GM23248 (cell line): ENCODE measurements around the gene EDA. TPM values are rescaled to one million over a fixed set of nuclear protein-coding genes. Genes with fewer than 3 reads are reported as not detected.

Experiments
- DNase-seq: peaks from one replicate; pipeline ENCODE4 v3.0.0-alpha.2; 2015
- H2AFZ ChIP-seq: fragments of 200-600 bp; sonication (generic); 2 replicates; pipeline ENCODE4 v1.6.1; 2016; ENCODE audit warnings: antibody characterized with exemption
- H3F3A ChIP-seq: fragments of 200-600 bp; sonication (generic); 2 replicates; pipeline ENCODE4 v1.6.1; 2016; ENCODE audit warnings: mild to moderate bottlenecking, antibody characterized with exemption, mixed run types; ENCODE audit not compliant: insufficient read depth
- H3K27ac ChIP-seq: fragments of 200-600 bp; sonication (generic); 2 replicates; pipeline ENCODE4 v1.5.1; 2016; ENCODE audit warnings: mild to moderate bottlenecking
- H3K27me3 ChIP-seq: fragments of 200-600 bp; sonication (generic); replicated peaks from 2 replicates; pipeline ENCODE4 v1.6.1; 2016; ENCODE audit warnings: mild to moderate bottlenecking; ENCODE audit not compliant: insufficient read depth
- H3K36me3 ChIP-seq: fragments of 200-600 bp; sonication (generic); 2 replicates; pipeline ENCODE4 v1.6.1; 2016; ENCODE audit warnings: low read depth, mild to moderate bottlenecking
- H3K4me1 ChIP-seq: fragments of 200-600 bp; sonication (generic); 2 replicates; pipeline ENCODE4 v1.6.1; 2016; ENCODE audit warnings: mild to moderate bottlenecking; ENCODE audit not compliant: insufficient read depth
- H3K4me2 ChIP-seq: fragments of 200-600 bp; sonication (generic); one replicate; pipeline ENCODE4 v1.6.1; 2016; ENCODE audit warnings: mild to moderate bottlenecking; ENCODE audit not compliant: unreplicated experiment
- H3K4me3 ChIP-seq: fragments of 200-600 bp; sonication (generic); 2 replicates; pipeline ENCODE4 v1.5.1; 2016; ENCODE audit warnings: mild to moderate bottlenecking
- H3K79me2 ChIP-seq: fragments of 200-600 bp; sonication (generic); 2 replicates; pipeline ENCODE4 v1.6.1; 2016; ENCODE audit warnings: mild to moderate bottlenecking; ENCODE audit not compliant: insufficient read depth
- H3K9ac ChIP-seq: fragments of 200-600 bp; sonication (generic); 2 replicates; pipeline ENCODE4 v1.6.1; 2016; ENCODE audit warnings: mild to moderate bottlenecking
- H3K9me2 ChIP-seq: fragments of 200-600 bp; sonication (generic); 2 replicates; pipeline ENCODE4 v1.6.1; 2016; ENCODE audit warnings: mixed run types, mild to moderate bottlenecking, moderate library complexity; ENCODE audit not compliant: insufficient read depth
- H3K9me3 ChIP-seq: fragments of 200-600 bp; sonication (generic); one replicate; pipeline ENCODE4 v1.6.1; 2017; ENCODE audit warnings: low read depth
- H4K20me1 ChIP-seq: fragments of 200-600 bp; sonication (generic); 2 replicates; pipeline ENCODE4 v1.6.0; 2016; ENCODE audit not compliant: insufficient read depth
- EZH2 ChIP-seq: fragments of 200-600 bp; sonication (generic); IDR thresholded peaks from 2 replicates; pipeline ENCODE4 v1.6.1; 2018; ENCODE audit warnings: antibody characterized with exemption, mild to moderate bottlenecking; ENCODE audit not compliant: insufficient read depth, poor library complexity, severe bottlenecking
- EZH2phosphoT487 ChIP-seq: fragments of 200-600 bp; sonication (generic); IDR thresholded peaks from 2 replicates; pipeline ENCODE4 v1.6.1; 2018; ENCODE audit warnings: antibody characterized with exemption, moderate library complexity, mild to moderate bottlenecking, low read depth; ENCODE audit not compliant: insufficient read depth
- WGBS, 2 experiments: methylation state at CpG; one replicate each; pipeline ENCODE4 v1.1.6; 2015 to 2017; ENCODE audit warnings: low lambda C conversion rate in 2 of 2, low coverage in 1 of 2; ENCODE audit errors: missing lambda C conversion rate in 2 of 2; 5-methylcytosine and 5-hydroxymethylcytosine counted together
- in situ Hi-C: fragments of 300-500 bp; cut with MboI; formaldehyde crosslinking; loops from 2 replicates; pipeline ENCODE4 v1.15.0; 2020
- polyA plus RNA-seq: library from polyadenylated mRNA; unstranded; fragments of >200 nt; fragmentation: Nextera tagmentation; extraction: Ambion mirVana; gene quantifications from 2 replicates; pipeline ENCODE4 v1.2.1, GENCODE V29; 2016
- total RNA-seq: library from RNA; depleted of rRNA; stranded (reverse); fragments of >200 nt; shearing (Covaris generic); gene quantifications from 2 replicates; pipeline ENCODE4 v1.2.3, GENCODE V29; 2014

EDA gene
- total and polyA plus RNA-seq, 2 experiments from 2014 or later = 0.11 TPM; not detected in 1

GRCh38 chrX:70038515-70038914 is 422.6 kb downstream of the EDA start:
- TF ChIP-seq EZH2 = no peak
- TF ChIP-seq EZH2phosphoT487 = no peak
- no peaks in the 10 kb centered on the region for H3K27me3 ChIP-seq
- no peaks in the 10 kb centered on the region for H3K9me3 ChIP-seq
- H3K4me2 ChIP-seq = no peak overlapping the region
- H3K9me2 ChIP-seq = no peaks in the 10 kb centered on the region
- H4K20me1 ChIP-seq = no peaks in the 10 kb centered on the region
- no peak overlapping the region for H3K27ac ChIP-seq
- H2AFZ ChIP-seq = no peak overlapping the region
- H3K36me3 ChIP-seq = no peaks in the 10 kb centered on the region
- WGBS, 2 experiments = 94 to 95% methylated on average over 2 of the region's 2 CpGs
- in situ Hi-C loops = loop anchor here (10.0 kb wide), 1 partner anchor 56 kb away; no protein-coding TSS in a partner anchor
- H3F3A ChIP-seq = no peaks in the 10 kb centered on the region
- no peaks in the 10 kb centered on the region for H3K4me1 ChIP-seq
- no peaks in the 10 kb centered on the region for H3K79me2 ChIP-seq
- no peak for DNase-seq
- H3K9ac ChIP-seq = no peak overlapping the region
- H3K4me3 ChIP-seq = no peak overlapping the region

- Histone ChIP-seq H3K27ac (no peak overlapping the region), H3K9ac (no peak overlapping the region), H2AFZ (no peak overlapping the region), H3F3A (no peaks in the 10 kb centered on the region), H3K9me3 (no peaks in the 10 kb centered on the region), H3K79me2 (no peaks in the 10 kb centered on the region), H3K4me1 (no peaks in the 10 kb centered on the region), H3K4me2 (no peak overlapping the region), H3K9me2 (no peaks in the 10 kb centered on the region), H4K20me1 (no peaks in the 10 kb centered on the region), H3K27me3 (no peaks in the 10 kb centered on the region), H3K4me3 (no peak overlapping the region), H3K36me3 (no peaks in the 10 kb centered on the region)
- in situ Hi-C loops = loop anchor here (10.0 kb wide), 1 partner anchor 56 kb away; no protein-coding TSS in a partner anchor
- TF ChIP-seq EZH2phosphoT487 (no peak), EZH2 (no peak)
- peak; percentile 15 for DNase-seq
- WGBS, 2 experiments = 100% methylated on average over 1 of the region's 1 CpG
Observed at GRCh38 chrX:70038951-70039350, 423.0 kb downstream of the EDA start.

GRCh38 chrX:70039758-70040157 is 423.8 kb downstream of the EDA start:
- Histone ChIP-seq H2AFZ (no peak overlapping the region), H3F3A (no peaks in the 10 kb centered on the region), H3K27me3 (no peaks in the 10 kb centered on the region), H3K79me2 (no peaks in the 10 kb centered on the region), H3K9me3 (no peaks in the 10 kb centered on the region), H4K20me1 (no peaks in the 10 kb centered on the region), H3K9ac (no peak overlapping the region), H3K9me2 (no peaks in the 10 kb centered on the region), H3K4me1 (peaks cover 3% of the 10 kb centered on the region; the same call in 1 of the 2 replicates), H3K4me2 (no peak overlapping the region), H3K27ac (no peak overlapping the region), H3K4me3 (no peak overlapping the region), H3K36me3 (no peaks in the 10 kb centered on the region)
- in situ Hi-C loops = loop anchor here (10.0 kb wide), 1 partner anchor 55 kb away; no protein-coding TSS in a partner anchor
- no peak for TF ChIP-seq EZH2
- TF ChIP-seq EZH2phosphoT487 = no peak
- peak; percentile 43 for DNase-seq
- 45 to 64% methylated on average over 2 of the region's 2 CpGs for WGBS, 2 experiments

GRCh38 chrX:70041993-70042392 is 426.1 kb downstream of the EDA start:
- no peaks in the 10 kb centered on the region for H3K9me2 ChIP-seq
- H3K79me2 ChIP-seq = no peaks in the 10 kb centered on the region
- no peaks in the 10 kb centered on the region for H3F3A ChIP-seq
- H3K9me3 ChIP-seq = no peaks in the 10 kb centered on the region
- H3K4me2 ChIP-seq = no peak overlapping the region
- in situ Hi-C loops = no loop called here
- no peak for TF ChIP-seq EZH2
- no peak for TF ChIP-seq EZH2phosphoT487
- no peaks in the 10 kb centered on the region for H4K20me1 ChIP-seq
- H3K27me3 ChIP-seq = no peaks in the 10 kb centered on the region
- H3K36me3 ChIP-seq = no peaks in the 10 kb centered on the region
- H2AFZ ChIP-seq = no peak overlapping the region
- no peak overlapping the region for H3K4me3 ChIP-seq
- WGBS, 2 experiments = 82 to 93% methylated on average over 6 of the region's 6 CpGs
- H3K9ac ChIP-seq = no peak overlapping the region
- H3K4me1 ChIP-seq = peaks cover 7% of the 10 kb centered on the region
- no peak for DNase-seq
- H3K27ac ChIP-seq = no peak overlapping the region
